ENCODE results near the gene BLZF1.
"Not testable (repeated sequence)": the region's sequence is repeated elsewhere in the genome, so short reads cannot be mapped to it uniquely, and the experiment has no call there.

The BLZF1 gene

DNA sequence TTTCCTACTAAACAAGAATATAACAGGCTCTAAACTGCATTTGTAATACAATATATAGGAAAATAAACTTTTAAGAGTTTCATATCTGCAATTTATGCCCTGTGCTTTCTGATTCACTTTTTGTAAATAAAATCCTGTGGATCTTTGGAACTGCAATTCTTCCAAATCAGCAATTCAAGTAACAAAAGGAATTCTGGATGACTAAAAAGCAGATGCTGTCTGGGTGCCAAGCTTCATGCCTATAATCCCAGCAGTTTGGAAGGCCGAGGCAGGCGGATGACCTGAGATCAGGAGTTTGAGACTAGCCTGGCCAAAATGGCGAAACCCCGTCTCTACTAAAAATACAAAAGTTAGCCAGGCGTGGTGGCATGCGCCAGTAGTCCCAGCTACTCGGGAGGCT, 6.7 kb upstream of the BLZF1 start:
- no peak for DNase-seq

DNA sequence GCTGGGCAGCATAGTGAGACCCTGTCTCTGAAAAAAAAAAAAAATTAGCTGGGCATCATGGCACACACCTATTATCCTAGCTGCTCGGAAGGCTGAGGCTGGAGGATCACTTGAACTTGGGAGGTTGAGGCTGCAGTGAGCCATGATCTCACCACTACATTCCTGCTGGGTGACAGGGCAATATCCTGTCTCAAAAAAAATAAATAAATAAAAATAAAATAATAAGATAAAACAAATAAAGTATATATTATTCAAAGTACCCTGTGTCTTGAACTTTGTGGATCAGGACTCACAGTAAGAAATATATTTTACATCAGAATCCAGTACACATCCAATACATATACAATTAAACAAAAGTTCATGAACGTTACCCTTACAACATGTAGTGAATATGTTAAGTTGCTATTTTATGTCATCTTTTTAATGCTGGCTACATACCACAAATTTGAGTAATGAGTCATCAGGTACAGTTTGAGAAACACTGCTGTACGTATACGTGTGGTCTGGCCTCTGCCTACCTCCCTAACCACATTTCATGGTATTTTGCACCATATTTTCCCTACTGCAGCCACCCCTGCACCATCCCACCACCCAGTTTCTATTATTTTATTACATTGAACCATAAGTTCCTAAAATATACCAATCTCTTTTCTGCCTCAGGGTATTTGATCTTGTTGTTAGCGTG, 4.8 kb upstream of the BLZF1 start:
- DNase-seq: no peak

DNA sequence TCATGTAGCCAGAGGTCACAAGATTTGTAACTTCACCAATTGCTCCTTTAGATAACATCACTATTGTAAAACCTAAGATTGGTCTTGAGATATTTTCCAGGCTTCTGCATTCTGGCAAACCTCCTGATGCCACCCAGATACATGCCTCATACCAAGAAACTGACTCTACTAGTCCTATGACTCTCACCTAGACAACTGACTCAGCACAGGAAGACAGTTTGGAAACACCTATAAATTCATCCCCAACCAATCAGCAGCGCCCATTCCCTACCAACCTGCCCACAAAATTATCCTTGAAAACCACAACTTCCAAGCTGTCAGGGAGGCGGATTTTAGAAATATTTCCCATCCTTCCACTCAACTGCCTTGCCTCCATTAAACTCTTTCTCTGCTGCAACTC, 3.0 kb upstream of the BLZF1 start:
- DNase-seq: no peak

DNA sequence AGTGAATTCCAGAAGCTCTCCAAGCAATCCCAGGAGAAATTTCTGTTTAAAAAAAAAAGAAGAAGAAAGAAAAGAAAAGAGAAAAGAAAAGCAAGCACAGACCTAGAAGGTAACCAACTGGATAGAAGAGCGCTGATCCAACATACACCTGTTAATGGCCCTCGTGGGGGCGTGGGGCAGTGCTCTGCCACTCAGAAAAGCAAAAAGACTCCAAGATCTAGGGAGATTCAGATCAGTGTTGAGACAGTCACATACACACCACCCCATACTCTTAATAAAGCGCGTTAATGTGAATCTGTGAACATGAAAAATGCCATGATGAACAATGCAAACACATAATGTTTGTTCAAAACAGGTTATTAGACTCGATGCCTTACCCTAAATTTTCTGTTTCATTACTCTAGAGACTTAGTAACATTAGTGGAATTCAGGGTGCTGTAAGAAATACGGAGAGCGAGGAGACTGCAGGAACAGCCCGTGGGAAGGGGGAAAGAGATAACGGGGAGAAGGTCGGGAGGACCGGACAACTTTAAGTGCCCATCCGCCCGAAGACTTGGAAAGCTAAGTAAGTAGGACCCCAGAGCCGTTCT, 804 bp upstream of the BLZF1 start:
- DNase-seq: no peak

DNA sequence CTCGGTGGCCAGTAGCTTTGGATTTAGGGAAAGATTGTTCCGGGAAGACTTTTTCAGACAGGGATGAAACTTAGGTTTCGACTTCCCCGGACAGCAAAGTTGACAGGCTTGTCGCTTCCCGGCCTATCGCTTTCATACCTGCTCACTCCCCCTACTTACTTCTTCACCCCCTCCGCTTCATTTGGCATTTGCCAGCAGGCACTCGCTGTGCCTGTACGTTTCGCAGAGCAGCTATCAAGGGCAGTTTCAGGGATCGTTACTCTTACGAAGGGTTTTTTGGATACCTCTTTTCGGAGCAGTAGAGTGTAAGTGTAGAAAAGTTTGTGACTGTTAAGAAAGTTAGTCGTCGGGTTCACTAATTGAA, 393 bp downstream of the BLZF1 start:
- DNase-seq: peak; percentile 44 to 52

DNA sequence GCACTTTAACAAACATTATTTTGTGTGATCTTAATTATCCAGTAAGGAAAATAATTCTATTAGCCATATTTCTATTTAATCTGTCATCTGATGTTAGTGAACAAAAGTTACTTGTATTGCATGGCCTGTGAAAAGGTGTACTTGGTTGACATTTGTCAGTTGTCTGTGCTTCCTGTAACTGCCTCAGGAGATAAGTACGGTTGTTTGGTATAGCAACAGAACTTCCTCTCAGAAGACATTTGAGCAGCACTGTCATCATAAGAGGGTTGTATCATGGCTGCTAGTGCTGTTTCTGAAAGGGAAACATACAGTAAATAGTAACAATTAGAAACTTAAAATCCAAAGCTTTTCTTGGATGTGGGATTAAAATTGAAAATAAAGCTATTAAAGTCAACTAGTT, 3.4 kb downstream of the BLZF1 start:
- peak; percentile 79 to 87 for DNase-seq

DNA sequence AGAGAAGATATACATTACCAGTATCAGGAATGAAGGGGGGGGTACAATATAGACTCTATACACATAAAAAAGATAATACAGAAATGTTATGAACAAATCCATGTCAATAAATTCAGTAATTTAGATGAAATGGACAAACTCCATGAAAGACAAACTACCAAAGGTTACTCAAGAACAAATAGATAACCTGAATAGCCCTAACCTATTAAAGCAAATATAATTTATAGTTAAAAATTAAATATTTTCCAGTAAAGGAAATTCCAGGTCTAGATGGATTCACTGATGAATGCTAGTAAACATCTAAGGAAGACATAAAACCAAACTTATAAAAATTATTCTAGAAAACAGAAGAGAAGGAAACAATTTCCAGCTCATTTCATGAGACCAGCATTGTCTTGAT, 13.2 kb downstream of the BLZF1 start:
- no peak for DNase-seq

DNA sequence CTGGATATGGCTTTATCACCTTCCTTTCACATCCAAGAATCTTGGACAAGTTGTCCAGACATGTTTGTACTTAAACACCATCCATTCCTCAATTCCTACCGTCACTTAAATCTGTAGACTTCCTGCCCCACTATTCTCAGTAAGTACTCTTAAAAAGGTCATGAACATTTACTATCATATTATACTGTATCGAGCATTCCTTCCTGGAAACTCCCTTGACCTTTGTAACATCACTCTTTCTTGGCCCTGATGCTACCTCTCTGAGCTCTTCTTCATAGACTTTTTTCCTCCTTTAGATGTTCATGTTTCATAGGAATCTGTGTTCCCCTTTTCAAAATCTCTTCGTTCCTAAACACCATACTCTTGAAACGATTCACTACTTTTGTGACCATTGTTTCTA, 15.5 kb downstream of the BLZF1 start:
- no peak for DNase-seq

DNA sequence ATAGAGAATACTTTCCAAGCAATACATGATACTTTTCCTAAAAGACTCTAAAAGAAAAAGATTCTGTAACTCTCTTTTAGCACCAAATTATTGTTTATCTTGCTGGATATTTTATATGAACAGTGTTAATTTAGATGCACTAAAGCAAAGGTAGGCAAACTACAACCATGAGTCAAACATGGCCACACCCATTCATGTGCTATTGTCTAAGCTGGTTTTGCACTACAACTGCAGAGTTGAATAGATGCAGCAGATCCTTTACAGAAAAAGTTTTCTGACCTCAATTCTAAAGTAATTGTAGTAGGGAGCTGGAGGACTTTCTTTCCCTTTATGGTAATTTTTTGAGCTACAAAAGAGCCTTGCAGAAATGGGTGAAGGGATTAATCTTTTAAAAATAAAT, 19.4 kb downstream of the BLZF1 start:
- no peak for DNase-seq

DNA sequence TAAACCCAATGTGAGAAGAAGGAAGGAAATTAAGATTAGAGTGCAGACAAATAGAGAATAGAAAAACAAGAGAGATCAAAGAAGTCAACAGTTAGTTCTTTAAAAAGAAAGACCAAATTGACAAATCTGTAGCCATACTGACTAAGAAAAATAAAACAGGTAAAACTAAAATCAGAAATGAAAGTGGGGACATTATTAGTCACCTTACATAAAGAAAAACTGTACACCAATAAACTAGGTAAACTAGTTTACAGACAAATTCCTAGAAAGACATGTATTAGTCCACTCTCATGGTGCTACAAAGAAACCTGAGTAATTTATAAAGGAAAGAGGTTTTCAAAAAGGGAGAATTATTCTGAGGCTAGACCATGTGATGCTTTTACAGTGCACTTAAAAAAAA, 22.3 kb downstream of the BLZF1 start:
- DNase-seq: no peak

DNA sequence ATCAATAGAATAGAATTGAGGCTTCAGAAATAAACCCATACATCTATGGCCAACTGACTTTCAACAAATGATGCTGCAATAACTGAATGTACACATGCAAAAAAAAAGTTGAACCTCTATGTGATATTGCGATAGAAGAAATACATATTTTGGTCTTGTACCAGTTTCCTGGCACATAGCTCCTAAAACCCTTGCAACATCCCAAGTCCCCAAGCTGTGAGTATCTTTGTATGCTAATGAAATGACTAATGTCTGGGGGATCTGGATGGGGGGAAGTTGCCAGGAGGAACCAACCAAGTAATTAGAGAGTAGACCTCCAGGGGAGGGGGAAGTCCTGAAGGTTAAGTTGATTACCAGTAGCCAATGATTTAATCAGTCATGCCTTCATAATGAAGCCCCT, 24.4 kb downstream of the BLZF1 start:
- peak; percentile 49 to 51 for DNase-seq

DNA sequence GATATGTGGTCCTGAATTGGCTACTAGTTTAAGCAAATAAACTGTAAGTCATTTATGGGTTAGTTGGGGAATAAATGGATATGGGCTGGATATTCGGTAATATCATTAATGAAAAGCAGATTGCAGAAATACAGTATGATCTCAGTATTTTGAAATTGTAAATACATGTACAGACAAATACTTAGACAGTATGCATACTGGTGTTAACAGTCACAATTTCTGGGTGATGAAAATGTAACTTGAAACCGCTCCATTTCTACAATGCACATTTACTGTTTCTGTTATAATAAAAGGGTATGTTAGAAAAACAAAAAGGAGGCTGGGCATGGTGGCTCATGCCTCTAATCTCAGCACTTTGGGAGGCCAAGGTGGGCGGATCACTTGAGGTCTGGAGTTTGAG, 28.0 kb downstream of the BLZF1 start:
- no peak for DNase-seq

DNA sequence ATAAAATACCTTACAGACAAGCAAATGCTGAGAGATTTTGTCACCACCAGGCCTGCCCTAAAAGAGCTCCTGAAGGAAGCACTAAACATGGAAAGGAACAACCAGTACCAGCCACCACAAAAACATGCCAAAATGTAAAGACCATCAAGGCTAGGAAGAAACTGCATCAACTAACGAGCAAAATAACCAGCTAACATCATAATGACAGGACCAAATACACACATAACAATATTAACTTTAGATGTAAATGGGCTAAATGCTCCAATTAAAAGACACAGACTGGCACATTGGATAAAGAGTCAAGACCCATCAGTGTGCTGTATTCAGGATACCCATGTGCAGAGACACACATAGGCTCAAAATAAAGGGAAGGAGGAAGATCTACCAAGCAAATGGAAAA, 34.6 kb downstream of the BLZF1 start:
- DNase-seq: not testable (repeated sequence)

DNA sequence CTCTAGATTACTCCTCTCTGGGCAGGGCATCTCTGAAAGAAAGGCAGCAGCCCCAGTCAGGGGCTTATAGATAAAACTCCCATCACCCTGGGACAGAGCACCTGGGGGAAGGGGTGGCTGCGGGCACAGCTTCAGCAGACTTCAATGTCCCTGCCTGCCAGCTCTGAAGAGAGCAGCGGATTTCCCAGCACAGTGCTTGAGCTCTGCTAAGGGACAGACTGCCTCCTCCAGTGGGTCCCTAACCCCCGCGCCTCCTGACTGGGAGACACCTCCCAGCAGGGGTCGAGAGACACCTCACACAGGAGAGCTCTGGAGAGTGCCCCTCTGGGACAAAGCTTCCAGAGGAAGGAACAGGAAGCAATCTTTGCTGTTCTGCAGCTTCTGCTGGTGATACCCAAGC, 40.3 kb downstream of the BLZF1 start:
- DNase-seq: not testable (repeated sequence)

DNA sequence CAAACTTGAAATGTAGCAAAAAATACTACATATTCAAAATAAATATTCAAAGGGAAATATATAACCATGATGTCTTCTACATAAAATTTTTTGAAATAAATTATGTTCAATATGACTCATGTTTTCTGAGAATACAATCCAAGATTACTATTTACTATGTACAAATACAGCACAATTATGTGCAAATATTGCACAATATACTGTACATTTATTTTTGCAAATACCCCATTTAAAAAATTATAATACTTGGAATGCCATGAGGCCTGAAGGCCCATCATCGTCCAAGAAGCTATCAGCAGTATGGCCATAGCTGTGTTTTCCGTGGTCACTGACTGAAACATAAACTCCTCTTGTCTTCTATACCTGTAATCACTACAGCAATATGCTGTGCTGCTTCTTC, 47.0 kb downstream of the BLZF1 start:
- DNase-seq: no peak

DNA sequence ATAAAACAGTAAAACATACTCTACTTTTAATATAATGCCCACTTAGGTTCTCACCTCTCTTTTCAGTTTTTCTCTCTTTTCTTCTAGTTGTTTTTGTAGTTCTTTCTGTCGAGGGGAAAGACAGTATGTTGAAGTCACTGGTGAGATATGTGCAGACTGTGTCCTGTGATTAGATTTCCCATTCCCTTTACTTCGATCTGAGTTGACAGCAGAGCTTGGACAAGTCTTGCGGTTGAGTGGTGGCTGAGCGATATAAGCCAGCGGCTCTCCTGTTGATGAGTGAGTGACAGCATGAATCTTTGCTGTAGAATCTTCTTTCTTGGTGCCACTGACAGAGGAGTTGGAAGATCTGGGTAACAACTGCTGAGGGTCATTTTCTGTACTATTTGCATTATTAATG, 53.3 kb downstream of the BLZF1 start:
- DNase-seq: no peak

DNA sequence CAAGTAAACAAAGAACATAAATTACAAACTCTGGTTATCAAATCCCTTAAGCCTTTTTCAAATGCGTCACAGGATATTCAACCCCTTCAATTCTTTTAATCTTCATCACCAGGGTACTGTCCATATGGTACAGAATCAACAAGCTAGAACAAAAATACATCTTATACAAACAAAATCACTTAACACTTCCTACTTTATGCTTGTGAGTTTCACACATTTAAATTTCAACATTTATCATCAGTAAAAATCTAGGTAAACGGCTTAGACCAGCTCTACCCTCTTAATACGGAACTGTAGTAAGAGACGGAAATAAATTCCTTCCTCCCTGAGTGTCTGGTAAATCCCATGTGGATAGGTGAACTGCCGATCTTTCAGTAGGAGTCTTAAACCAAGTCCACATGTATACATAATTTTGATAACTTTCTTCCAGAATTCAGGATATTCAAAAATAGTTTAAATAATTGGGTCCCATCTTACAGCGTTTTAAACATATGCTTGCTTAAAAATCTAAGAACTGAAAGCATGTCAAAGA, 58.2 kb downstream of the BLZF1 start:
- DNase-seq: no peak

DNA sequence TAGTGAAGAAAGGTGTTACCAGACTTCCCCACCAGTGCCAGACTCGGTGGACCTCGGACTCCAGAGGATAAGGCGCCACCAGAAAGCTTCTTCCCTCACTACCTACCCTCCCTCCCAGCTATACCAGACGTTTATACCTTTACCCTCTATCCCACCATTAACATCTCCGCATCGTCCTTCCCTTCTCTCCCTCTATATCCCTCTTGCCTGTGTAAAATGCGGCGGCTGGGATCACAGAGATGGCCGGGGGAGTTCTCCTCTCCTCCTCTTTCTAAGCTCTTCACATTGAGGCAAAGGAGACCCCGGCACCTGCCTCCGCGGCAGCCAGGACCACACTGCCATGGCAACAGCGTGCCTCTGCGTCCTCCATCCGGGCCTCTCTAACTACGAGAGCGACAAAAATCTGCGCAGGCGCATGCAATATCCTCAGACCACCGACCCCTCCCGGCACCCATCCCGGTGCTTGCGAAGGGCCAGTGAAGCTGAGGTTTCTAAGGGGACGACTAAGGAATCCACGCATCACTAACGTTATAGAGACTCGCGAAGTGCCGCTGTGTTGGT, 59.2 kb downstream of the BLZF1 start, which contains the start of gene CCDC181:
Gene CCDC181, minus strand, starts transcription at position 394 of the 561 bp plus-strand sequence. CDS start 2,547 bp downstream, outside the sequence.
- peak; percentile 16 to 43 for DNase-seq

Measured in Kasumi-1 (cell line).